Dedifferentiated amniotic fluid mesenchymal stem cell (primary cell): ENCODE measurements around the gene PCDHGA5.
"Not testable (repeated sequence)": the region's sequence is repeated elsewhere in the genome, so short reads cannot be mapped to it uniquely, and the experiment has no call there.

Source experiments
- DNase-seq: peaks from one replicate; pipeline ENCODE4 v3.0.0-alpha.2; 2016; ENCODE audit errors: extremely low spot score

The PCDHGA5 gene

DNA sequence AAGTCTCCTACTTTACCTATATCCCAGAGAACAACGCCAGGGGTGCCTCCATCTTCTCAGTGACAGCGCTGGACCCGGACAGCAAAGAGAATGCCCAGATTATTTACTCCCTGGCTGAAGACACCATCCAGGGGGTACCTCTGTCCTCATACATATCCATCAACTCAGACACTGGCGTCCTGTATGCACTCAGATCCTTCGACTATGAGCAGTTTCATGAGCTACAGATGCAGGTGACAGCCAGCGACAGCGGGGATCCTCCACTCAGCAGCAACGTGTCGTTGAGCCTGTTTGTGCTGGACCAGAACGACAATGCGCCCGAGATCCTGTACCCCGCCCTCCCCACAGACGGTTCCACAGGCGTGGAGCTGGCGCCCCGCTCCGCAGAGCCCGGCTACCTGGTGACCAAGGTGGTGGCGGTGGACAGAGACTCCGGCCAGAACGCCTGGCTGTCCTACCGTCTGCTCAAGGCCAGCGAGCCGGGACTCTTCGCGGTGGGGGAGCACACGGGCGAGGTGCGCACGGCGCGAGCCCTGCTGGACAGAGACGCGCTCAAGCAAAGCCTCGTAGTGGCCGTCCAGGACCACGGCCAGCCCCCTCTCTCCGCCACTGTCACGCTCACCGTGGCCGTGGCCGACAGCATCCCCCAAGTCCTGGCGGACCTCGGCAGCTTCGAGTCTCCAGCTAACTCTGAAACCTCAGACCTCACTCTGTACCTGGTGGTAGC lies 50.7 kb downstream of the PCDHGA5 start:
- DNase-seq = not testable (repeated sequence)

DNA sequence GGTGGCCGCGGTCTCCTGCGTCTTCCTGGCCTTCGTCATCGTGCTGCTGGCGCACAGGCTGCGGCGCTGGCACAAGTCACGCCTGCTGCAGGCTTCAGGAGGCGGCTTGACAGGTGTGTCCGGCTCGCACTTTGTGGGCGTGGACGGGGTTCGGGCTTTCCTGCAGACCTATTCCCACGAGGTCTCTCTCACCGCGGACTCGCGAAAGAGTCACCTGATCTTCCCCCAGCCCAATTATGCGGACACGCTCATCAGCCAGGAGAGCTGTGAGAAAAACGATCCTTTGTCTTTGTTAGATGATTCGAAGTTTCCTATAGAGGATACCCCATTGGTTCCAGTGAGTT lies 51.3 kb downstream of the PCDHGA5 start:
- DNase-seq = not testable (repeated sequence)
